ENCODE results near the gene MYT1.
"Not testable (repeated sequence)": the region's sequence is repeated elsewhere in the genome, so short reads cannot be mapped to it uniquely, and the experiment has no call there.

The MYT1 gene

DNA sequence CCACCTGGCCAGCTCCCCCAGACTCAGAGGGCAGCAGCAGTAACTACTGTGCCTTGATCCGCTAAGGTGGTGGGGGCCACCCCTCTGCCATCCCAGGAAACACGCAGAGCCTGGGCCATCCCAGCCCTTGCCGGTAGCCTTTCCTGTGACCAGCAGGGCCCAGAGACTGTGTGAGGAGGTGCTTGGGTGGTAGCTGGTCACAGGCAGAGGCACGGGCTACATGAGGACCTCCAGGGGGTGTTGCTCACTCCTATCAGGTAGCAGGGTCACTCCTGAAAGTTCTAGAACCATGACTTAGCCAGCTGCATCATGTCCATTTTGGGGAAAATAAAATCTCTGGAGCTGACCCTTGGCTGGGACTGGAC, 114.0 kb downstream of the MYT1 start:
- DNase-seq: no peak

- DNase-seq: no peak
These were observed 115.7 kb downstream of the MYT1 start for GRCh38 chr20:64279826-64280459.

GRCh38 chr20:64280460-64280843, 116.2 kb downstream of the MYT1 start:
- no peak for DNase-seq

DNA sequence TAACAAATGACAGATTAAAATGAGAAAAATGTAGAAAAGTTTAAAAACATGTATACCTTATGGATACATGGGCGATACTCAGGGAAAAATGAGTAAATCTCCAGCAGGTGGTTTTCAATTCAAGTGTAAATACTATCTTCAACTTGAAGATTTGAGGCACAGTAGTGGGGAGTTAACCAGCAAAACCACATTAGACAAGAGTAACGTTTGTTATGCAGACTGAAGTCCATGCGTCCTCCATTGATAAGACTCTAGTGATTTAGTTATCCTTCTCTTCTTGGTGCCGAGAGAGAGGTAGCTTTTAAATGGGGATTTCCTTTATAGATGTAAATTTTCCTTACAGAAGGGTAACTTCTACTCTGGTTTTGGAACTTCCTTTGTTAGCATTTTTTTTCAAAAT, 119.4 kb downstream of the MYT1 start:
- no peak for DNase-seq

DNA sequence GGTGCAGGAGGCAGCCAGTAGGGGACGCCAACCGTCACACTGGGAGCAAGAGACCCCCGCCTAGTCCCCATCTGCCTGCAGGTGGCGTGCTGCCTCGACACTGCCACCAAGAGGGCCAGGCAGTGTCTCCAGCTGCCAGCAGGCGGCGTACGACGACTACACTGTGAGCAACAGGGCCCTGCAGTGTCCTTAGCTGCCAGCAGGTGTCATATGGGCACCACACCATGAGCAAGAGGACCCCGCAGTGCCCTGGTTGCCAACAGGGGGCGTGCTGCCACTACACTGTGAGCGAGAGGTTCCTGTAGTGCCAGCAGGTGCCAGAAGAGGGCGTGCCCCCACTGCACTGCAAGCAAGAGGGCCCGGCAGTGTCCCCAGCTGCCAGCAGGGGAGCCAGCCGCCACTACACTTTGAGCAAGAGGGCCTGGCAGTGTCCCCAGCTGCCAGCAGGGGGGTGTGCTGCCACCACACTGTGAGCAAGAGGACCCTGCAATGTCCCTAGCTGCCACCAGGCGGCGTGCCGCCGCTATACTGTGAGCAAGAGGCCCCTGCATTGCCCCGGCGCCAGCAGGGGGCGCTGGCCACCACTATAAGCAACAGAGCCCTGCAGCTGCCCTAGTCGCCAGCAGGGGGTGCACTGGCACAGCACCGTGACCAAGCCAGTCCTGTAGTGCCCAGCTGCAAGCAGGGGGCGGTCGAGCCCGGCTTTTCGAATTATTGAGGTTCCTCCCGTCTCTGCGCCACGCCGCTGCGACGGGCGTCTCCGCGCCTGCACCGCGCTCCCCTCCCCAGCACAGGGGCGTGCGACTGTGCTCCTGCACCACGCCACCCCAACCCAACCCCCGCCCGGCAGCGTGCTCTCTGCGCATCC, 121.6 kb downstream of the MYT1 start:
- DNase-seq: peak; percentile 54 to 82 (median 74)

DNA sequence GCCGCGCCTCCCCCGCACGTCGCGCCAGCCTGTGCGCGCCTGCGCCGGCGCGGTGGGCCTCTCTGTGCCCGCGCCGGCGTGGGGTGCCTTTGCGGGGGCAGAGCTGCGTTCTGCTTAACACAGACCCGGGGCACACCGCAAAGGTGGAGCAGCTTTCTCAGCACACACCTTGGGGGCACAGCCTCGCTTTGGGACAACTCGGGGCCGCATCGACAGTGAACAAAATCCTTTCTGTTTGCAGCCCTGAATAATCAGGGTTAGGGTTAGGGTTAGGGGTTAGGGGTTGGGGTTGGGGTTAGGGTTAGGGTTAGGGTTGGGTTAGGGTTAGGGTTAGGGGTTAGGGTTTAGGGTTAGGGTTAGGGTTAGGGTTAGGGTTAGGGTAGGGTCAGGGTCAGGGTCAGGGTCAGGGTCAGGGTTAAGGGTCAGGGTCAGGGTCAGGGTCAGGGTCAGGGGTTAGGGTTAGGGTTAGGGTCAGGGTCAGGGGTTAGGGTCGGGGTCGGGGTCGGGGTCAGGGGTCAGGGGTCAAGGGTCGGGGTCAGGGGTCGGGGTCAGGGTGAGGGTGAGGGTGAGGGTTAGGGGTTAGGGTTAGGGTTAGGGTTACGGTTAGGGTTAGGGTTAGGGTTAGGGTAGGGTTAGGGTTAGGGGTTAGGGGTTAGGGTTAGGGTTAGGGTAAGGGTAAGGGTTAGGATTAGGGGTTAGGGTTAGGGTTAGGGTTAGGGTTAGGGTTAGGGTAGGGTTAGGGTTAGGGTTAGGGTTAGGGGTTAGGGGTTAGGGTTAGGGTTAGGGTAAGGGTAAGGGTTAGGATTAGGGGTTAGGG, 122.4 kb downstream of the MYT1 start:
- not testable (repeated sequence) for DNase-seq

GRCh38 chr20:64287264-64287590, 123.0 kb downstream of the MYT1 start:
- DNase-seq: peak in 1 of 4 experiments; percentile 5

All from suppressor macrophage (primary cell).